G401.6 (cell line): ENCODE measurements around the gene TNFRSF8.

Experiments used
- FAIRE-seq: peaks from 2 replicates; lab custom pipeline; 2012; peaks lifted over from hg19 to GRCh38; lab: Jason Lieb, UNC

TNFRSF8 gene

DNA sequence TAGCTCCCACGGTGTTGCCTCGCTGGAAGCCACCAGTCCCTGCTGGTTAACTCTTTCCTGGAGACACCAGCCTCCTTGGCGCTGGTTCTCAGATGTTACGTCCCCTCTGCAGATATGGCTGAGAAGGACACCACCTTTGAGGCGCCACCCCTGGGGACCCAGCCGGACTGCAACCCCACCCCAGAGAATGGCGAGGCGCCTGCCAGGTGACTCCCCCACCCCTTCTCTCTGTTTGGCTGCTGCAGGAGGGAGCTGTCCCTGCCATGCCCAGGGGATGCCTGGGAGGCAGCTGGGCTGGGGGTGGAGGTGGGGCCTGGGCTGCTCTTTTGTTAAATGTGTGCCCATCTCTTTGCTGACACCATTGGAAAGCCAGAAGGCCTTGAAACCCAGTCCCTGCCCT lies 60.1 kb downstream of the TNFRSF8 start:
- FAIRE-seq, result no peak

DNA sequence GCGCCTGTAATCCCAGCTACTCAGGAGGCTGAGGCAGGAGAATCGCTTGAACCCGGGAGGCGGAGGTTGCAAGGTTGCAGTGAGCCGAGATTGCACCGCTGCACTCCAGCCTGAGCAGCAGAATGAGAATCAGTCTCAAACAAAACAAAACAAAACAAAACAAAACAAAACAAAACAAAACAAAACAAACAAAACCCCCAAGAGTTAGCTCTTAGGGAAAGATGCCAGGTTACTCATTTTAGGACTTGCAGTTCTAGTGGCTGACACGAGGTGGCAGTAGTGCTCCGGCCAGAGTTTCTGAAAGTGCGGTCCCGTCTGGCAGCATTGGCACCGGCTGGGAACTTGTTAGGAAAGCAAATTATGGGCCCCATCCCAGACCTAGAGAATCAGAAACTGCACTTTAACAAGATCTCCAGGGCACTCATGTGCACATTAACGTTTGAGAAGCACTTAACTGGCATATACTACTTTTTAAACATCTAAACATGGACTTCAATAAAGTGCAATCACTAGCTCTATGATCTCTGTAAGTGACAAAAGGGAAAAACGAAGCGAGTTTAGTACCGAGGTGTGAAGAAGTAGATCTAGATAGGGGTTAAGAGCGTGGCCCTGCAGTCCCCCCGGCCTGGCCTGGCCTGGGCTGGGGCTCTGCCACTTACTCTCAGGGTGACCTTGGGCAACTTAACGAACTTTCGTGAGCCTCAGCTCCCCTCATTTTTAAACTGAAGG lies 61.8 kb downstream of the TNFRSF8 start:
- FAIRE-seq, result peak; percentile 94

DNA sequence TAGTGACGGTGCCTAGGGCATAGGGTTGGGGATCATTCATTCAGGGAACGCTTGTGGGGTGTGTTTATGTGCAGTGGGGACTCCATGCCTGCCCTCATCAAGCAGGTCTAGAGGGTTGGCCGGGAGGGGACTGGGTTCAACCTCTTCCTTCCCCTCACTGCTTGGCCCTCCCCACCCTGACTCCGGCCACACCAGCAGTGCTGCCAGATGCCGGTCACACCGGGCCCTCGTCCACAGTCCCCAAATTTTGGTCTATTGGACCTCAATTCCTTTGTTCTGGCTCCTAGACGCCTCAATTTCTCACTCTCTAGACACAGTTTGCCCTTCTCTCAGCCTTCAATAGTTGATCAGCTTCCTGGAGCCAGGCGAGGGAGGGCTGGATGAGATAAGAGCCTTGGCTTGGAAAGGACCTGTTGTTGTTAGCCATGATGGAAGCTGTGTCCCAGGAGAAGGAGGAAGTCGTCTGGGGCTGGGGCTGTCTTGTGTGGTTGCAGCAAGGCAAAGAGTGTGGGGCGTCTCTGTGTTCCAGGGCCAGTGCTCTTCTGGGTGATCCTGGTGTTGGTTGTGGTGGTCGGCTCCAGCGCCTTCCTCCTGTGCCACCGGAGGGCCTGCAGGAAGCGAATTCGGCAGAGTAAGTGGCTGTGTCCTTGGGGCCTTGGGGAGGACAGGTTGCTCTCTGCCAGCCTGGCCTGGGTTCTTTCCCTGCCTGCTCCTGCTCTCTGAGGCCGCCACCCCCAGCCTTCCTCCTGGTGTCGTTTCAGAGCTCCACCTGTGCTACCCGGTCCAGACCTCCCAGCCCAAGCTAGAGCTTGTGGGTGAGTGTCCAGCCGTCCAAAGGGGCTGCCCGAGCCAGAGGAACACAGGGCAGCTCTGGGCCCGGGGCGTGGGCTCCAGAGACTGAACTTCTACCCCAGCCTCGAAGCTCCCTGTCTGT lies 62.6 kb downstream of the TNFRSF8 start:
- FAIRE-seq, result no peak

DNA sequence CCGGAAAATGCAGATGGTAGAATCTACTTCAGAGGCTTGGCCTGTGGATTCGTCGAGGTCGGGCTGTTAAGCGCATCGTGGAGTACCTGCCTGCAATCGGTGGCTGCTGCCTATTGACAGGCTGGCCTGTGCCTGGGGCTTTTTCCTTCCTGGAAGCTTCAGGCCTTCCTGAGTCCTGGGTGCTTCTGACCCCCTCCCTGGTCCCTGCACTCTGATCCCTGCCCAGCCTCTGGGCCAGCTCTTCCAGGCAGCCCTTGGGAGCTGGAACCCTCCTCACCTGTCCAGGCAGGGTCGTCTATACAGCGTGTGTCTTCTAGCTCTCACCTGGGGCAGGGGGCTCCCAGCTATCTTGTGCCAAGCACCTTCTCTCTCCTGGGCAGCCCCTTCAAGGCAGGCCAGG lies 63.7 kb downstream of the TNFRSF8 start:
- FAIRE-seq, result no peak

DNA sequence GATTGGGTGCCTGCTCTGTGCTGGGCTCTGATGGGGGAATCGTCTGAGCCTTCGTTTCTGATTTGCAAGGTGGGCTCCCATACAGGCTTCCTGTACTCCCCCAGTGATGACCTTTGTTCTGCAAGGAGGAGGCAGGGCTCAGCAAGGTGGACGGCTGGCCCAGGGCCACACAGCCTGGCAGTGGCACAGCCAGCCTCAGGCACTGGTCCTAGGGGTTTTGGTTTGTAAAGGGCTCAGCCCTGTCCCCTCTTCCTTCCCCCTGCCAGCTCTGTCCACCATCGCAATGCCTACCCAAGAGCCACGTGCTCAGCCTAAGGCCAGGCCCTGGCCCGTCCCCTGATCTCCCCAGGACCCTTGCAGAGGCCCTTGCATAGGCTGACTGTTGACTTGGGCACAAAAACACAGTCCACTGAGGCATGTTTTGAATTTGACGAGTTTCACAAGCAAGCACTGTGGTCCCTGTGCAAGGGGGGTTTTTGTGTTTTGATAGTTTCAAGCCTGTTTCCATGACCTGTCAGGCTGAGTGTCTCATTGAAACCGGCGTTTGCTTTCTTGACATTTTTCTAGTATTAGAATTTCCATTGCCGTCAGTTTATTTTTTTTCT lies 64.2 kb downstream of the TNFRSF8 start:
- no peak for FAIRE-seq

DNA sequence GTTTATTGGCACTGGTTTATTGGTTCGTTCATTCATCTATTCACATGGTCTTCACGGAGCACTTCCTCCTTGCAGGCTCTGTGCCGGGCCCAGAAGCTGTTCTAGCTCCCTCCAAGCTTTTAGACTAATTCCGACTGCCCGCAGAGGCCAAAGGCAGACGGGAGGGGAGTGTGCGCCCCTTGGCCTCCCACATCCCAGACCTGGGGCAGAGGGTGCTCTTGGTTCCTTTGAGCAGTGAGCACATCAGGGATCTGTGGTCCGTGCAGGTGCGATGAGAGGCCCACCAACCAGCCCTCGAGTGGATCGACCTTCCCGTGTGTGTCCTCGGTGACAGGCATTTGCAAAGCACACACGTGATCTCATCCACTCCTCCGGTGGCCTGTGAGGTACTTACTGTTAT lies 65.0 kb downstream of the TNFRSF8 start:
- FAIRE-seq, result no peak

DNA sequence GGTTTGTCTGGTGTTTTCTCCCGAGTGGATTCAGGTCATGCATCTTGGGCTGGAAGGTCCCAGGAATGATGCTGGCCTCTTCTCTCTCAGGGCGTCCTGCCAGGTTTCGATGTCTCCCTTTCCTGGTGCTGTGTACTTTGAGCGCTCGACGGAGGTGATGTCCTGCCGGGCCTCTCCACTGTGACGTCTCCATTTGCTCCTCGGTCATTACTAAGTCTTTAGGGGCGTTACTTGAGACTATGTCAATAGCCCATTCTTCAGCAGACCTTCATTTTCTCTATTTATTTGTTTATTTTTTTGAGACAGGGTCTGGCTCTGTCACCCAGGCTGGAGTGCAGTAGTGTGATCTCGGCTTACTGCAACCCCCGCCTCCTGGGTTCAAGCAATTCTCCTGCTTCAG lies 66.5 kb downstream of the TNFRSF8 start:
- FAIRE-seq, result no peak

DNA sequence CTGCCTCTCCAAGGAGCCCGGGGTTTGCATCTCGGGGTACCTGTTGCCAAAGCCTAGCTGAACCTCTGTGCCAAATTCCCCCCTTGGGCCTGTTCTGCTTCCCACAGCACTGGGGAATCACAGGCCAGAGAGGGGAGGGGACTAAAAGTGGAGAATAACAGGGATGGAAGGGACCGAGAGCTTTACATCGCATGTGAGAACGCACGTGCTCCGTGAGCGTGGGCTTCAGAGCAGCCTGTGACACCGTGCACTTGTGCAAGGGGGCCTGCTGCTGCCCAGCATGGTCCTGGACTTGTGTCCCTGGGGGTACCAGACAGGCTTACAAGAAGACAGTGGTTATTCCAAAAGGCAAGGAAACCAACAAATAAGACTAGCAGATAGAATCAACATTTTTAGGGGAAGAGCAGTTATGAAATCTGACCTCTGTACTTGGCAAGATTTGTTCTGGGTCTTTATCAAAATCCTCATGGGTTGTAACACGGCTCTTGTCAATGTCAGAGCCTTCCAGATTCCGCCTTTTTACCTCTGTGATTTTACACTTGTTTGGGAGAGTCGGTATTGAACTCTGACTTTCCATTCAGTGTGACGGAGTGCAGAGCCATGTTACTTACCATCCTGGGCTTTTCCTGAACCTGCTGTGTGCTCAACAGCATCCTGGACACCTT lies 67.5 kb downstream of the TNFRSF8 start:
- FAIRE-seq, result no peak

DNA sequence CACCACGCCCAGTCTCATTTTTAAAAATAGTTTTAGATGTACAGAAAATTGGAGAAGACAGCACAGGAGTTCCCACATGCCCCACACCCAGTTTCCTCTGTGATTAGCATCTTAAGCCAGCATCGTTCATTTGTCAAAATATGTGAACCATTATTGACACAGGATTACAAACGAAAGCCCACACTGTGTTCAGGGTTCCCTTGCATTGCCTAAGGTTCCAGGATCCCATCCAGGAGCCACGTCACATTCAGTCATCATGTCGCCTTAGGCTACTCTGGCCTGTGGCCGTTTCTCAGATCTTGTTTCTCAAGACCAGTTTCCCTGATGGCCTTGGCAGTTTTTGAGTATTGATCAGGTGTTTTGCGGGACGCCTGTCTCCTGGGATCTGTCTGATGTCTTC lies 69.0 kb downstream of the TNFRSF8 start:
- no peak for FAIRE-seq

DNA sequence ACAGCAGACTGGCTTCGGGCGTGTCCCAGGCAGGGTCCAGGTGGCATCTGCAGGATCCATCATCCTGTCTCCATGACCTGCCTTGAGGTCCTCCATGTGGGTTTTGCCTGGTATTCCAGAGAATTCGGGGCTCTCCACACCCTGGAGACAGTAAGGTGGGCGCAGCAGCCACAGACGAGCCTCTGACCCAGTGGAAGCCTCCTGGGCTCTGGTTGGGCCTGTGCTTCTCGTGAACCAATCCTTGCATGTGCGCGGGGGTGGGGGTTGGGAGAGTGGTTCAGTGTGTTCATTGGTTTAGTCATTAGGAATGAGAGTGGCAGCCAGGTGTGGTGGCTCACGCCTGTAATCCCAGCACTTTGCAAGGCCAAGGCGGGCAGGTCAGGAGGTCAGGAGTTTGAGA lies 71.6 kb downstream of the TNFRSF8 start:
- no peak for FAIRE-seq

DNA sequence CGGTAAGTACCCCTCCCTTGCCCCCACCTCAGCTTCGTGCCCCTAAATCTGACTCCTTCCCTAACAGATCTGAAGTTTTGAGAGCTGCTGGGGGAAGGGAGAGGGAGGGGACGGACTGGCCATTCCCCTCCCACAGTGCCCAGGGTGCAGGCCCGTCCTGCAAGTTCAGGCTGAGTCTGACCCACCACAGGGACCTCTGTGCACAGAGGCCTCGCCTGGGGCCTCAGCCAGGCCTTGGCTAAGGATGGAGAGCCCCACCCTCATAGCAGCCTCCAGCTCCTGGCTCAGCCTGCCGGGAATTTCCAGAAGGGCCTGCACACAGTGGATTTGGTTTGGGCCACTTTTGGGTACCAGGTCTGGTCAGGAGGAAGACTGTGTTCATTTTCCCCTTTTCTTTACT lies 72.5 kb downstream of the TNFRSF8 start:
- no peak for FAIRE-seq

DNA sequence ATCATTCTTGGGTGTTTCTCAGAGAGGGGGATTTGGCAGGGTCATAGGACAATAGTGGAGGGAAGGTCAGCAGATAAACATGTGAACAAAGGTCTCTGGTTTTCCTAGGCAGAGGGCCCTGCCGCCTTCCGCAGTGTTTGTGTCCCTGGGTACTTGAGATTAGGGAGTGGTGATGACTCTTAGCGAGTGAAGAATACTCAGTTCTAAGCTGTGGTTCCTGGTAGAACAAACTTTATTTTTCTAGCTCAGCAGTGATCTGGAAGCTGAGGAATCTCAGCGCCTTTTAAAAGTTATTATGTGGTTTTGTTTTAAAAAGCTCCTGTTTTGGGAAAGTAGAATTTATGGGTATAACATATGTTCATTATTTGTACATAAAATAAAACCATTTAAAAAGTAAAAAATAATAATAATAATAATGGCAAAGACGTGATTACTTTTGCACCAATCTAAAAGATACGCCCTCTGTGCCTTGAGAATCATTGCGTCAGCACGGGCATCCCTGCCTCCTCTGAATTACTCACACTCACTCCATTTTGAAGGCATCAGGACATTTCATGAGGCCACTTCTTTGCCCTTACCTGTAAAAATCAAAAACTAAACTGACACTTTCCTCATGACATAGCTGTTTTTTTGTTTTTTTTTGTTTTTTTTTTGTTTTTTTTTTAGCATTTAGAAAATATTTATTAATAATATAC lies 74.0 kb downstream of the TNFRSF8 start:
- no peak for FAIRE-seq

DNA sequence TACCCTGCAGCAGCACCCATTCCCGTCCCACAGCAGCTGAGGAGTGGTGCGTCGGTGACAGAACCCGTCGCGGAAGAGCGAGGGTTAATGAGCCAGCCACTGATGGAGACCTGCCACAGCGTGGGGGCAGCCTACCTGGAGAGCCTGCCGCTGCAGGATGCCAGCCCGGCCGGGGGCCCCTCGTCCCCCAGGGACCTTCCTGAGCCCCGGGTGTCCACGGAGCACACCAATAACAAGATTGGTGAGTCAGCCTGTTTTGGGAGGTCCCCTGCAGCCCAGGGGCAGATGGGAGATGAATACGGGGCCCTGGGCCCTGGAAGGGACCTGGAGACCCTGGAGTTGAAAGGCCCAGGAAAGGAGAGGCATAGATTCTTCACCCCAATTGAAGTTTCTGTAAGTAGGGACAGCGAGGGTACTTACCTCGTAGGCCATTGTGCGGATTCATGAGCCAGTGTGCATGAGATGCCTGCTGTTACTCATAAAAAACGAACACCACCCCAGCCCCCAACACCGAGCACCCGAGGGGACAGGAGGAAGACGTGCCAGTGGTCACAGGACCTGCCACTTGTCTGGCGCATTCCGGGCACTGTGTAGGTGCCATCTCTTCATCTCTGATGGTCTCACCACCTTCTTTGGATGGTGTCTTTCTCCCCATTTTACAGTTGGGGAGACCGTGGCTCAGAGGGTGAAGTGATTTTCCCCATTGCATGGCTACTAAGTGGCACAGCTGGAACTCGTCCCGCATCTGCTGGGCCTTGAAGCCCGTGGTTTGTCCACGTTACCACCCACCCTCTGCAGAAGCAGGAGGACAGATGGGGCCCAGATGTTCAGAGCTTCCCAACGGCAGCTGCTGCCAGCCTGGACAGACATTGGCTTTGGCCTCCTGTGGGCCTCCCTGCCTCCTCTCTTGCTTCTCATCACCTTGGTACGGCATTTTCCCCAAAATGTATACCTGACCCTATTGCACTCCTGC lies 75.4 kb downstream of the TNFRSF8 start:
- no peak for FAIRE-seq

DNA sequence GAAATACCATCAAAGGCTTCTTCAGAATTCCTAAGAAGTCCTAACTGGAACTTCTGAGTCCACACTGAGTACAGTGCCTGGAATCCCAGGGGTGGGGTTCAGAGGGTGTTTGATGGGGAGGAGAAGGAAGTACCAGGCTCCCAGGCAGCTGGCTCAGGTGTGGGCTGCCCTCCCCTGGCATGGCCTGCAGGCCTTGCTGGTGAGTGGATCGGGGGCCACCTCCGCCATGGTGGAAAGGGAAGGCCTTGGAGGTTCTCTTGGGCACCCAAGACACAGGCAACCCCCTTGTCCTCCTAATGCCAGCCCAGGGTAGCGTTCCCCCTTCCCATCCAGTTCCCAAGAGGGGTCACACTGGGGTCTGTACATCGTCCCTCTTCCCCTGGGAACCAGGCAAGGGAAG lies 76.9 kb downstream of the TNFRSF8 start:
- FAIRE-seq, result no peak

DNA sequence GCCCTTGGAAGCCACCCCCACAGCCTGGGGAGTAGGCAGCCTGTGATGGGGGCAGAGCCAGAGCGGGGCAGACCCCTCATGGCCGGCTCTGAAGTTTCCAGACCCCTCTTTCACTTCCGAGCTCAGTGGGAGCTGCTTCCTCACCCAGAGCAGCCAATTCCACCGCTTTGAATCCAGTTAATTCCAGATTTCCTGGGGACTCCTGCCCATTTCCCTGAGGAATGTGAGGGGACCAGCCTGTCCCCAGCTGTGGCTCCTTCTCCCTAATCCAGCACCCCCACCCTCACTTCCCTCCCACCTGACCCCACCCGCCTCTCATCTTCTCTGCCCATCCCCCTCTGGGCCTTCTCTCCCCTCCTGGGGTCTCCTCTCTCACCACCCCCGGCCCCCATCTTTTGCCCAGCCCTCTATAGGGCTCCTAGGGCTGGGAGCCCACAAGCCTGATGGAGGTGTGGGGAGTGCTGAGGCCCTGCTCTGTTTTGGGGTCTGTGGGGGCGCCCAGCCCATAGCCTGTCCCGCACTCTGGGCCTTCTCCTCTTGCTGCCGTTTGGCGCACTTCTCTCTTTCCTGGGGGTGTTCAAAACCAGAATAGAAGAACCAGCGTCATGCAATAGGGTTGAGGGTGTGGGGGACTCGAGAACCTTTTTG lies 77.5 kb downstream of the TNFRSF8 start:
- FAIRE-seq, result no peak

DNA sequence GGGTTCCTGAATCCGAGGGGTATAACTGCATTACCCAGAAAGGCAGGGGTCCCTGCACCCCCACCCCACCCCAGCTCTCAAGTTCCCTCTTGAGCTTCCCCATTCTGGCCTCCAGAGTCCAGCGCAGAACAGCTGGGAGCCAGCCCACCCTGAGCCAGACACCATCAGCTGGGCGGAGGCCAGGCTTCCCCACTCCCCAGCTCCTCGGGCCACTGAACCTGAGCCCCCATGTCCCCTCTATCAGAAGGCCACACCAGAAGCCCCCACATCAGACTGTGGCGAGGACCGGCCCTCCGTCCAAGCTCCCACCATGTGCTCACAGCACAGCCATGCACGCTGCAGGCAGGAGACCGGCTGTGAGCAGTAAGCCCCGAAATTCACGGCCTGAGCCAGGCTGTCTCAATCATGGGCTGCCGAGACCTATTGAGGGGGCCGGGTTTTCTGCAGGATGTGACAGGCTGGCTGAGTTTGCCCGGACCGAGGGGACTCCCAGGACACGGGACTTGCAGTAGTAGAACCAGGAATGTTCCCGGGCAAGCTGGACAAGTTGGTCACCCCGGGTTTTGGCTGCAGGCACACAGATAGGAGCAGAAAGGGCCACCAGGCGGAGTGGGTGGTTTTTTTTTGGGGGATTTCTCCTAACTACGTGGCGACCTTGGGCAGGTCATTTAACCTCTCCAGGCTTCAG lies 78.2 kb downstream of the TNFRSF8 start:
- no peak for FAIRE-seq

DNA sequence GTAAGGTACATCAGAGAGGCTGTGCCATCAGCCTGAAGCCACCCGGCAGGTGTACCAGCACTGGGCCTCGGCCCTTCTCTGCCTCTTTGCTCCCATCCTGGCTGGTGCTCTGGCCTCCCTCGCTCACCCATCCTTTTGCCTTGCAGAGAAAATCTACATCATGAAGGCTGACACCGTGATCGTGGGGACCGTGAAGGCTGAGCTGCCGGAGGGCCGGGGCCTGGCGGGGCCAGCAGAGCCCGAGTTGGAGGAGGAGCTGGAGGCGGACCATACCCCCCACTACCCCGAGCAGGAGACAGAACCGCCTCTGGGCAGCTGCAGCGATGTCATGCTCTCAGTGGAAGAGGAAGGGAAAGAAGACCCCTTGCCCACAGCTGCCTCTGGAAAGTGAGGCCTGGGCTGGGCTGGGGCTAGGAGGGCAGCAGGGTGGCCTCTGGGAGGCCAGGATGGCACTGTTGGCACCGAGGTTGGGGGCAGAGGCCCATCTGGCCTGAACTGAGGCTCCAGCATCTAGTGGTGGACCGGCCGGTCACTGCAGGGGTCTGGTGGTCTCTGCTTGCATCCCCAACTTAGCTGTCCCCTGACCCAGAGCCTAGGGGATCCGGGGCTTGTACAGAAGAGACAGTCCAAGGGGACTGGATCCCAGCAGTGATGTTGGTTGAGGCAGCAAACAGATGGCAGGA lies 79.2 kb downstream of the TNFRSF8 start:
- no peak for FAIRE-seq

DNA sequence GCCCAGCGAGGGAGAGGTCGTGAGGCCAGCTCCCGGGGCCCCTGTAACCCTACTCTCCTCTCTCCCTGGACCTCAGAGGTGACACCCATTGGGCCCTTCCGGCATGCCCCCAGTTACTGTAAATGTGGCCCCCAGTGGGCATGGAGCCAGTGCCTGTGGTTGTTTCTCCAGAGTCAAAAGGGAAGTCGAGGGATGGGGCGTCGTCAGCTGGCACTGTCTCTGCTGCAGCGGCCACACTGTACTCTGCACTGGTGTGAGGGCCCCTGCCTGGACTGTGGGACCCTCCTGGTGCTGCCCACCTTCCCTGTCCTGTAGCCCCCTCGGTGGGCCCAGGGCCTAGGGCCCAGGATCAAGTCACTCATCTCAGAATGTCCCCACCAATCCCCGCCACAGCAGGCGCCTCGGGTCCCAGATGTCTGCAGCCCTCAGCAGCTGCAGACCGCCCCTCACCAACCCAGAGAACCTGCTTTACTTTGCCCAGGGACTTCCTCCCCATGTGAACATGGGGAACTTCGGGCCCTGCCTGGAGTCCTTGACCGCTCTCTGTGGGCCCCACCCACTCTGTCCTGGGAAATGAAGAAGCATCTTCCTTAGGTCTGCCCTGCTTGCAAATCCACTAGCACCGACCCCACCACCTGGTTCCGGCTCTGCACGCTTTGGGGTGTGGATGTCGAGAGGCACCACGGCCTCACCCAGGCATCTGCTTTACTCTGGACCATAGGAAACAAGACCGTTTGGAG lies 80.0 kb downstream of the TNFRSF8 start:
- no peak for FAIRE-seq
